ENCODE results near the gene UGT2B17.

UGT2B17 gene

DNA sequence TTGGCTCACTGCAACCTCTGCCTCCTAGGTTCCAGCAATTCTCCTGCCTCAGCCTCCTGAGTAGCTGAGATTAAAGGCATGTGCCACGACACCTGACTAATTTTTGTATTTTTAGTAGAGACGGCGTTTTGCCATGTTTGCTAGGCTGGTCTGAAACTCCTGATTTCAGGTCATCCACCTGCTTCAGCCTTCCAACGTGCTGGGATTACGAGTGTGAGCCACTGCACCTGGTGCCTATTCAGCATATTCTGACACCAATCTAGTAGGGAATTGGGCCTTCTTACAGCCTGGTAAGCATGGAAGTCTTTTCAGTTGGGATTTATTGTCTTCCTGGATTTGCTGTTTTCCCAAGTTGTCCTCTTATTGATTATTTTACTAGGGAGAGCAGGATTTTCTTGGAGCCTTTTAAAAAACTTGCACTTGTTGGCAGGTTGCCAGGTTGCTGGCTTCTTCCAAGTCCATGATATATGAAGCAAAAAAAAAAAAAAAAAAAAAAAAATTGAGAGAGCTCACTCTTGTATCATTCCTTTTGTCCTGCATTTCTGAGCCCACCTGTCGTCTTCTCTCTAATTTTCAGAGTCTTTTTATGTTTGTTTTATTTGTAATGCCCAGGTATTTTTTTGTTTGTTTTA is 85.2 kb downstream of the UGT2B17 start:
- H3K27ac ChIP-seq (ENCODE audit: insufficient read depth, low read depth, low read length, poor library complexity, severe bottlenecking): no peak overlapping the region
- 94 to 96% methylated on average over 6 of the region's 6 CpGs for WGBS, 2 experiments
- no peaks in the 10 kb centered on the region for H3K36me3 ChIP-seq (ENCODE audit: control insufficient read depth, insufficient read depth, low read length)
- no peaks in the 10 kb centered on the region for H3K9me3 ChIP-seq (ENCODE audit: control insufficient read depth, low read length)
- H3K4me1 ChIP-seq (ENCODE audit: control insufficient read depth, insufficient read depth, low read length): no peaks in the 10 kb centered on the region
- no peak overlapping the region for H3K4me3 ChIP-seq (ENCODE audit: insufficient read depth, low read depth, low read length)
- no peaks in the 10 kb centered on the region for H3K27me3 ChIP-seq (ENCODE audit: control insufficient read depth, insufficient read depth, low read length, poor library complexity, severe bottlenecking)

DNA sequence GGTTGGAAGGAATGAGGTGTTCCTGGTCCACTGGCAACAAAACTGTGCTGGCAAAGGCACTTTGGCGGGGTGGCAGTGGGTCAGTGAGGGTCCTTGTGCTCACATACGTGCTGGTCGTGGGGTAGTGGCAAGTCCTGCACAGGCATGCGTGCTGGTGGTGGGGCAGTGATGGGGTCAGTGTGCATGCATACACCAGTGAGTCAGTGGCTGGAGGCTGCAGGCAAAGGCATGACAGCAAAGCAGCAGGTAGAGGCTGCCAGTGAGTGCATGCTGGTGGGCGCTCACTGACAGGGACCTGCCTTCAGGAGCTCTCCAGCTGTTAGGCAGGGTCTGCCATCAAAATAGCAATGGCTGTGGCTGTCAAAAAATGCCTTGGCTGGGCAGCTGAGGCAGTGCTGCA is 86.8 kb downstream of the UGT2B17 start:
- H3K9me3 ChIP-seq (ENCODE audit: control insufficient read depth, low read length): no peaks in the 10 kb centered on the region
- no peak overlapping the region for H3K4me3 ChIP-seq (ENCODE audit: insufficient read depth, low read depth, low read length)
- H3K27me3 ChIP-seq (ENCODE audit: control insufficient read depth, insufficient read depth, low read length, poor library complexity, severe bottlenecking): no peaks in the 10 kb centered on the region
- no peaks in the 10 kb centered on the region for H3K36me3 ChIP-seq (ENCODE audit: control insufficient read depth, insufficient read depth, low read length)
- H3K4me1 ChIP-seq (ENCODE audit: control insufficient read depth, insufficient read depth, low read length): no peaks in the 10 kb centered on the region
- no peak overlapping the region for H3K27ac ChIP-seq (ENCODE audit: insufficient read depth, low read depth, low read length, poor library complexity, severe bottlenecking)
- WGBS, 2 experiments: 60 to 70% methylated on average over 4 to 5 of the region's 5 CpGs

Measured in ectodermal cell (in vitro differentiated cells).